Daoy (cell line): ENCODE results near the gene RACGAP1. TPM values are rescaled to one million over a fixed set of nuclear protein-coding genes. Genes with fewer than 3 reads are reported as not detected.

ENCODE experiments used
- DNase-seq: peaks from one replicate; pipeline ENCODE4 v3.0.0-alpha.2; 2015; ENCODE audit warnings: low read depth
- total RNA-seq: library from RNA; depleted of rRNA; stranded (reverse); fragments of >200 nt; shearing (Covaris generic); gene quantifications from 2 replicates; pipeline ENCODE4 v1.2.3, GENCODE V29; 2014

The RACGAP1 gene
- total RNA-seq, 1 experiment from 2014 or later = 223 TPM

DNA sequence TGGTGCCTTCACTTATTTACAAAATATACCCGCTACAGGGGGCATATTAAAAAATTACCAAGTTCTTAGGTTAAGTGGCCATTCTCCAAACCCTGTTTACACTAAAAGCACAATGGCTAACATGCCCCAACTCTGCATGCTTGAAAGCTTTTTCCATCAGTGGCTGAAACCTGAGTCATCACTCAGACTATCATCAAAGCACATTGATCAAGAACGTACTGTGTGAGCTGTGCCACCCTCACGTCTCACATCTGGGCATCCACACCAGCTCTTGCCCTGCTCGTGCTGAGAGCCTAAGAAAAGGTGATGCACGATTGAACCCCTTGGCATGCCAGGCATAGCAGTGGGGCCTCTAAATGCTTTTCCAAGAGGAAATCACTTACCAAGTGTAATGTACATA lies 39.3 kb downstream of the RACGAP1 start:
- DNase-seq = no peak

DNA sequence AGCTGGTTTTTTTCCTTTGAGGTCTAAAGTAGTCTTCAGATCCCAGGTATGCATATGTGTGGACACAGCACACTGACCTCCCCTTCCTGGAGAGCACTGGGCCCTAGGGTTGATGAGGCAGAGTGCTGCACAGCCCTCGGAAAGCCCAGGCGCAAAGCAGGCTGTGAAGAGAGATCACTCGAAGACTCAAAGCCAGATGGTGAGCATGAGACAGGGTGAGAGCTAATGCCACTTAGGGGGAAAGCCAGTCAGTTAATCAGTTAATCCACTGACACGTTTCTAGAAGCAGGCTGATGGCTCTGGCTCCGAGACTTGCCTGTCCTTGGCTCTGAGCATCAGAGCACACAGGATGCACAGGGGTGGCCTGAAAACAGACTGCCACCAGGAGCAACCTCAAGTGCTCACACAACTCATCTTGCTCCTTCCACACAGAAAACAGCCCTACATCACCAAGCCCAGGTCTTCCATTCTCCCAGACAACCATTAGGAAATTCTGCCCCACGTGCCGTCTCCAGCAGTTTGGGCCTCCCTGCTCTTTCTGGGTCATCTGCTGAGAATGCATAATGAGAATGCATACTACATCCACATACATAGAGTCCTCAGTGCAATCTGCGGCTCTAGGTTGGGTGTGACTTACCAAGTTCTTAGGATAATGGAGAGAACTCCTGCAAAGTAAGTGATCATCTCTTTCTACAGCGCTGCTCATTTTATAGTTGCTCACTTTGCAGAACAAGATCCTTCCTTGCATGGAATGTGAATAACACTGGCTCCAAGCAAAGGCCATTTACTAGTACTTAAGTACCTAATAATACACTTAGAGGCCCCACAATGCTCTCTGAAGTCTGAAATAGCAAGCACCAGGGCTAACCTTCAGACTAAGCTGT lies 40.6 kb downstream of the RACGAP1 start:
- DNase-seq = no peak

DNA sequence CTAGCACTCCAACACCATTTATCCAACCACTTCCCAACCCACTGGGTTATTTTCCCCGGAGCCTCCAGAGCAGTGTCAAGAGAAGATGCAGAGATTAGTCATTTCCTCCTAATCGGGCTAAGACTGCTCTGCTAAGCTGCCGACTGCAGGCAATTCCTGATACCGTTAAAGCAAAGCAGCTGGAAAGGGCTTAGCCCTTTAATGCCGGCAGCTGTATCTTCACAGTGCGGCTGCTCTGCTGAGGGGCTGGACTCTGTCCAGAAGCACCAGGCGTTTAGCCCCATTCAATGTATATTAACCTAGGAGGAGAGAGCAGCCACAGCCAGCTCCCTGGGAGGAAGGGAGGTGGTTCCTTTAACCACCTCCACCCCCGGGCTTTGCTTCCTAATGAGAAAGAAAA lies 41.4 kb downstream of the RACGAP1 start:
- peak; percentile 78 for DNase-seq

DNA sequence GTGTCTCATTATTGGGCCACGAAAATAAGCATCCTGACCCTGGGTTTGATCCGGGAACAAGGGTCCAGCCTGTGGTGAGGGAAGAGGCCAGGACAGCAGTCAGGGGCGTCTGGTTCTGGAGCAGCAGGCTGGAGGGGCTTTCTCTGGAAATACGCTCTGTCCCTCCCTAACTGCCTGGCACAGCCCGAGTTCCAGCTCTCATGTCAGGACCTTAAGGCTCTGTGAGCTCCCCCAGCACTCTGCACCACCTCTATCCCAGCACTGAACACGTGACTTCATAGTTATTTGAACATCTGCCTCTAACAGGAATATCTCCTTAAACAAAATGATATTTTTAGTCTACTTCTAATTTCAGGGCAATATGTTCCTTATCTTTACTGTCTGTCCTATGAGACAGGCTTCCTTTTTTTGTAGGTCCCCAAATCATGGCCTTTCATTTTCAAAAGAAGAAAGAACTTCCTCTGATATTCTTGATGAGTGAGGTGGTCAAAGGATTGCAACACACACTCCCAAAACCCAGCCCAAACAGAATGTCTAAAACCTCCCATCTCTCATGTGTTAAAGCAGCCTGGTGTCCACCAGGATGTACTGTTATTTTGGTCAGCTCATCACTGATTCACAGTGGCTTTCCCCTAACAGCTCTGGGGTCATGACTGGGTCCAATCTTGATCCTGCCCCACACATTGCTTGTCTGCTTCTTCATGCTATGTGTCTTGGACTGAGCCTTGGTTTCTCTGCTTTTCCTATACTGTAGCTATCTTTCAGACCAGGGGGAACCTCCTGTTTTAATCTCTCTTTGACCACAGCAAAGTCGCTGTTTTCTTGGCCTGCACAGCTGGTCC lies 42.8 kb downstream of the RACGAP1 start:
- no peak for DNase-seq

DNA sequence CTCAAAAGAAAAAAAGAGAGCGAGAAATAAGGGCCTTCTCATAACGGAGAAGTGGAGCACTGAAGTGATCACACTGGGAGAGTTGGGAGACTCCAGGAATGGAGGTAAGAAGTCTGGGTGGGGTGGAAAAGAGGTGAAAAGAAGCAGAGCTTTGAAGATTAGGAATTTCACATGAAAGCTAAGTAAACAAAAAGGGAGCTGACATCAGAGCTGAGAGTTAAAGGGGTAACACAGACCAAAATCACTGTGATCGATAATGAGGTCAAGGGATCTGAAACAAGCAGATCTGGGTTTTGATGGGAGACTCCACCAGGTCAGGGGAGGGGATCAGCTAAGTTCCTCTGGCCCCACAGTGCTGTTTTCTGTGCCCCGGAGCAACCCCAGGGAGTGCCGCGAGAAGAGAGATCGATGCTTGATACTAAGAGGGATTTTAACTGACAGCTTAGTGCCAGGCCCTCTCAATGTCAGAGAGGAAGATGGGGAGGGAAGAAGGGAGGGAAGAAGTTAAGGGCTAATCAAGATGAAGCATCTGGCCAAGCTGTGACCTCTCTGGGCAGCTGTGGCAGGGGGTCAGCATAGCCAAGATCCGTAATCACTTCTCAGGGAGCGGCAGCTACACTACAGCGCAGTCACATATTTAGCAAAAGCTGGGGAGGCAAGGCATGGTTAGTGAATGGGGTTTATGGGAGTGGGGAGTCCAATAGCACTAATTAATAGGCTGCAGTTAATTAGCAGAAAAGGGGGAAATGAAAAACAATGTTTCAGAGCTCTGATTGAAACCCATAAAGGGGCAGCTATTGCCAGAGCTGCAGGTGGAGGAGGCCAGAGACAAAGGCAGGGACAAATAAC lies 44.6 kb downstream of the RACGAP1 start:
- no peak for DNase-seq

DNA sequence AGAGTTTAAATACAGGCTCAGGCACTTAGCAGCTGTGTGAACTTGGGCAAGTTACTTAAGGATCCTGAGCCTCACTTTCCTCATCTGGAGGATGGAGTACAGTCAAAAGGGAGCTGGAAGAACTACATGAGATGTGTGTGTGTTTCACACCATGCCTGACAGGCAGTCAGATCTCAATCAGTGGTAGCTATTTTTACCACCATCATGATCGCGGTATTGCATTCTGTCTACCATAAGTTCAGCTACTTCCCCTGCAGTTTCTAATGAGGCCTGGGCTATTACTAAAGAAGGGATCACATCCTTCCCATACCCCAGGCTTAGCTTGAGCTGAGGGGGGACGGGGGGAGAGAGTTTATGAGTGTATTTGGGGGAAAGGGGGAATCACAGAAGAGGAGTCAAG lies 45.5 kb downstream of the RACGAP1 start:
- no peak for DNase-seq

DNA sequence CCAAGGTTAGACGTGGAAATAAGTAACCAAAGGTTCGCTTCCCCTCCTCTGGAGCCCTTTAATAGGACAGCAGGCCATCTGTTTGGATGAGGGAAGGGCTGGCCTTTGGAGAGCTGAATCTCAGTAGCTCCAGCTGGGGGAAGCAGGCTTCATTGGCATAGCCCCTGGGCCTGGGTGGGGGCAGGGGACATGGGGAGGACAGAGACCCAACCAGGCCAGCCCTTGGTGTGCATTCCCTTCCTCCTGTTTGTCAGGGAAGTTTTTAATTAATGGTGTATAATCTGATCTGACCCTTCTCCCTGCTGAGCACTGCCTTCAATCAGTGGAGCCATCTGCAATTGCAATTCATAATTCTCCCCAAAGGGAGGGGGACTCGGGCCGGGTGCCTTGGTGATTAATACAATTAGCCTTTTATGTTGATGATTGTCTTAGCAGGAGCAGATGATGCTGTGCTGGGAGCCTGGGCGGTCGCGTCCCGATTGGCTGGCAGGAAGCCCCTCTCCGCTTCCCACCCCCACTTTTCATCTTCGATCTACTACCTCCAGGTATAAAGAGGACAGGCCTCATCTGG lies 46.2 kb downstream of the RACGAP1 start:
- DNase-seq = no peak

DNA sequence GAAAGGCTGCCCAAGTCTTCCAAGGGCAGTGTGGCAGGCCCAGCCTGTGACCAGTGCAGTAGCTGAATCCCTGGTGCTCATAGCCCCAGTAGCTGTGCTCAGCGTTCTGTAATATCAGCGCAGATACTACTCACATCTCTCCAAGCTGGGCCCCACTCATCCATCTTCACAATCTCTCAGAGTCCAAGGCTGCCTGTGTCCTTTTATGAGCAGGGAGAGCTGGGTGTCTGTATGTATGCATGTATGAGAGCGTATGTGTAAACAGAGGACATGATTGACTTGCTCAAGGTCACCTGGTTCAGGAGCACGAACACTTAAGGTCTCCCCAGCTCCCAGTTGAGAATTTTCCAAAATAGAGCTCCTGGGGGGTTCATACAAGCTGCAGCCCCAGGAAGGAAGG lies 47.2 kb downstream of the RACGAP1 start:
- DNase-seq = no peak

DNA sequence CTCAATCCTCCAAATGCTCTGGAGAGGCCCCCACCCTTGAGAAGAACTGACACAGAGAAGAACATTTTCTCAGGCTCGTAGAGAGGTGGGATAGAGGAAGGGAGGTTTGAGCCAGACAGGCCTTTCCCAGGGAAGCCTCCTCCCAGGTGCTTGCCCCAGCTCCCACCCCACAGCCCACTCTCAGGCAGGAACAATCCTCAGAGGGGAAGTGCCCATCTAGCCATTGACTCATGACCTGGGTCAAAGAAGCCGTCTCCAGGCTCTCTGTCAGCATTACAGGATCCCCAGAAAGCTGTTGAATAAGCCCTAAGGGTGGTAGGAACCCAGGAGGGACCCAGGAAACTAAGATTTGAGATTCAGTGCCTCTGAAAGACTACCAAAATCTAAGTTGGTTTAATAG lies 48.7 kb downstream of the RACGAP1 start:
- no peak for DNase-seq

DNA sequence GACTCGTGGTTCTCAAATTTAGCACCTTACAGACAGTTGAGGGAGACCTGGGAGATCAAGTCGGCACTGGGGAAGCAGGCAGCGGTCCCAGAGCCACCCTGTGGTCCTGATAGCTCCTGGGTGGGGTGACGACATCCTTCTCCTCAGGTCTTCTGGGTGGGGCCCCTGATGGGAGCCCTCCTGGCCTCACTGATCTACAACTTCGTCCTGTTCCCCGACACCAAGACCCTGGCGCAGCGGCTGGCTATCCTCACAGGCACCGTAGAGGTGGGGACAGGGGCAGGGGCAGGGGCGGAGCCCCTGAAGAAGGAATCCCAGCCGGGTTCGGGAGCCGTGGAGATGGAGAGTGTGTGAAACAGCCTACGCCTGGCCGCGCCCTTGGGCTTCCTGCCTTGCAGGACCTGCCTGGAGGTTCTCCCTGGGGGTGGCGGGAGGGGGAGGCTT lies 50.0 kb downstream of the RACGAP1 start:
- no peak for DNase-seq

DNA sequence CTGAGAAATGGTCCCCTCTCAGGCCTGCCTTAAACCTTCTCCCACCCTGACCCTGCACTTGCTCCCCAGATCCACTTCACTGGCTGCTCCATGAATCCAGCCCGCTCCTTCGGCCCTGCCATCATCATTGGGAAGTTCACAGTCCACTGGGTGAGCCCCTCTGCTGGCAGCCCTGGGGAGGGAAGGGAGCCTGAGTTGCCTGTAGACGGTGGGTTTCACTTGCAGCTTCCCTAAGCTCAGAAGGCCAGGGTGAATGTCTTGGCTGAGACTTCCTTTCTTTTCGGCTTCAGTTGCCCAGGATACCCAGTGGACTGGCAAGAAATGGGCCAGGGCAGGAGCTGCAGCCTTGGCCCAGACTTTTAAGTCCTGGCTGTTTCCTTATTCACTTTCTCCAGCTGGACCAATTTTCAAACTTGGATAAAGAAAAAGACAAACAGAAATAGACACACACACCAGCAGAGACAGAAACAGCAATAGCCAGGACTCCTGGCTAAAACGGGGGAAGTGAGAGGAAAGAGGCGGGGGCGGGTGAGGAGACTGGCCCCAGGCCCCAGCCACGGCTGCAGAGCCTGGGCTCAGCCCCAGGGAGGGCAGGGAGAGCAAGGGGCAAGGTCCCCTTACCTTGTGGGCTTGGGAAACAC lies 50.5 kb downstream of the RACGAP1 start:
- no peak for DNase-seq

DNA sequence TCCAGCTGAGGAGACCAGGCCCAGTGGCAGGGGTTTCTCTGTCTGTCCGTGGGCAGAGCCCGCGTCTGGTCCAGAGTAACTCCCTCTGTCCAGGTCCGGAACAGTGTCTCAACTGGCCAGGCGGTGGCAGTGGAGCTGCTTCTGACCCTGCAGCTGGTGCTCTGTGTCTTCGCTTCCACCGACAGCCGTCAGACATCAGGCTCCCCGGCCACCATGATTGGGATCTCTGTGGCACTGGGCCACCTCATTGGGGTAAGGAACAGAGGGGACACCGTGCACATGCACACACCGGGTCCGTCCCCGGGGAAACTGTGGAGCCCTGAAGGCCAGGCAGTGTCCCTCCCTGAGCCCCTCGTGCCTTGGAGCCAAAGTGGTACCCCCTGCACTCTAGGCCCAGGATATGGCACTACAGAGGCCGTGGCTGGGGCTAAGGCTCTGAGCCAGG lies 51.0 kb downstream of the RACGAP1 start:
- DNase-seq = peak; percentile 40

DNA sequence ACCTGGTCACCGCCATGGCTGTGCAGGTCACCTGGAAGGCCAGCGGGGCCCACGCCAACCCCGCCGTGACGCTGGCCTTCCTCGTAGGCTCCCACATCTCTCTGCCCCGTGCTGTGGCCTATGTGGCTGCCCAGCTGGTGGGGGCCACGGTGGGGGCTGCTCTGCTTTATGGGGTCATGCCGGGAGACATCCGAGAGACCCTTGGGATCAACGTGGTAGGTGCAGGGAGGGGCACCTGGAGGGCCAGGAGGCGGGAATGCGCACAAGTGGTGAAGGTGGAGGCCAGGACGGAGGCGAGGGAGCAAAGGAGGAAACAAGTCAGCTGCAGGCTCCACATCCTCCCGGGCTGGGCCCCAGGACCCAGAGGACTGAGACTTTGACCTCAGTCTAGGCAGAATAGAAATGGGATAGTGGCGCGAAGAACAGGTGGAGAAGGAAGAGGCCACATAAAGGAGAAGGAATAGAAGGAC lies 51.9 kb downstream of the RACGAP1 start:
- DNase-seq = no peak

DNA sequence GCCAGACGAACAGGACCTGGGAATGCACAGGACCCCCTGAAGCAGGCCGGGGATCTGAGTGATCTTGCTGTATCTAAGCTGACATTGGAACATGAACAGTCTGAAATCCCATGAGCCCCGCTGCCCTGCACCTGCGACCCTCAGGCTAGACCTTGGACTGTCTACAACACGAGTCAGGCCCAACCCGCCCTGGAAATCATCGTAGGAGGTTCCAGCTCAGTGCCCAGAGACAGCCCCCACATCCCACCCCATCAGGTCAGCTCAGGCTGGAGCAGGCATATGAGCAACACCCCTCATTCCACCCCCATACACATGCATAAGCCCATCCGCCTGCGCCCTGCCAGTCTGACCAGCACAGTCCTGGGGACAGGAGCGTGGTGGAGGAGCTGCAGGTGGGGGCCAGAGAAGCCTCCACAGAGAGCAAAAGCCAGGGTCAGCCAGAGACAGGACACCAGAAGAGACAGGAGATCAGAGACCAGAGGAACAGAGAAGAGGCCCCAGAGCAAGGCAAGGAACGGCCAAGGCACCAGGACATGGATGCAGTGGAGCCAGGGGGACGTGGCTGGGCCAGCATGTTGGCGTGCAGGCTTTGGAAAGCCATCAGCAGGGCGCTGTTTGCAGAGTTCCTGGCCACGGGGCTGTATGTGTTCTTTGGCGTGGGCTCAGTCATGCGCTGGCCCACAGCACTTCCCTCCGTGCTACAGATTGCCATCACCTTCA lies 52.5 kb downstream of the RACGAP1 start, which contains the start of gene AQP6:
Gene AQP6, plus strand, starts transcription at position 307 of the 720 bp plus-strand sequence. Its CDS starts 227 bp downstream, at position 534.
- no peak for DNase-seq

DNA sequence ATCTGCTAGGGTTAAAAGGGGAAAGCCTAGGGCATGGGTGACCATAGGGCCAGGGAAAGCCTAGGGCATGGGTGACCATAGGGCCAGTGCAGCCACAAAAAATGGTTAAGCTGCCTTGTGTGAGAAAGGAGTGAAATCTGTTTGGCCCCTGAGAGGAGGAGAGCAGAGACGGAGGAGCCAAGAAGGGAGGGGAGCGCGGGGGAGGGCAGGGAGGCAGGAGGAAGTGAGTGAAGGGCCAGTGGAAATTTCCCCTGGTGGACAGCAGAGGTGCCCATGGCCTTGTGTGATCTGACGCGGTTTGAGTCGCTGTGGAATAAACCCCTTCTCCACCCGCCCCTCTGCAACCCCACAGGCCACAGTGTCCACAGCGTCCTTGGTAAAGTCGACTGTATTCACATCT lies 53.2 kb downstream of the RACGAP1 start:
- DNase-seq = no peak

DNA sequence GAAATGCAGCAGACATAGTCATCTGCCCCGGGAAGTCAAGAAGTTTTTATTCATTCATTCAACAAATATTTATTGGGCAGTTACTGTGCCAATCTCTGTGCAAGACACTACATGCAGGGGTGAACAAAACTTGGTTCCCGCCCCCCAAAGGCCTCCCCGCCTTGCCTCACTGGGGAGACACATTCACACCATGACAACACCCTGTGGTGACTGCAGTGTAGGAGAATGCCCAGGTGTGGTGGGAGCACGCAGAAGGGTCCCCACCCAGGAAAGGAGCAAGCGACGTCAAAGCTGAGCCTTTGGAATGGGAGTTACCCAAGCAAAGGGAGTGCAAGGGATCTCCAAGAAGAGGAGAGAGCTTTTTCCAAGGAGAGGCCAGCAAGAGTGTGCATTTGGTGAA lies 54.2 kb downstream of the RACGAP1 start:
- no peak for DNase-seq

DNA sequence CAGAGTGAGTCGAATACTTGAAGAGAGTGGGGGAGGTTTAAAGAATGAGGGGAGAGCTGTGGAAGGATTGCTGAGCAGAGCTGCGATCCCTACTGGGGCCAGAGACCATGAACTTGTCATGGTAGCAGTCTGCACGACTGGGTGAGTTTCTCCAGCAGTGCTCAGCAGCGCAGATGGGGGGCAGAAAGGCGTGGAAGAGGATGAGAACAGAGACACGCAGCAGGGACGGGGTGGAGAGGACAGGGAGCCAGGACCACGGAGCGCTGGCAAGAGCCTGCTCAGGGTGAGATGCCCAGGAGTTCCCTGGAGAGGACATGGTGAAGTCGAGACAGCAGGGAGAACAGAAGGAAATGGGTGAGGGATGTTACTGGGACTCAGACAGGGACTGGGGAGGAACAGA lies 54.6 kb downstream of the RACGAP1 start:
- no peak for DNase-seq

DNA sequence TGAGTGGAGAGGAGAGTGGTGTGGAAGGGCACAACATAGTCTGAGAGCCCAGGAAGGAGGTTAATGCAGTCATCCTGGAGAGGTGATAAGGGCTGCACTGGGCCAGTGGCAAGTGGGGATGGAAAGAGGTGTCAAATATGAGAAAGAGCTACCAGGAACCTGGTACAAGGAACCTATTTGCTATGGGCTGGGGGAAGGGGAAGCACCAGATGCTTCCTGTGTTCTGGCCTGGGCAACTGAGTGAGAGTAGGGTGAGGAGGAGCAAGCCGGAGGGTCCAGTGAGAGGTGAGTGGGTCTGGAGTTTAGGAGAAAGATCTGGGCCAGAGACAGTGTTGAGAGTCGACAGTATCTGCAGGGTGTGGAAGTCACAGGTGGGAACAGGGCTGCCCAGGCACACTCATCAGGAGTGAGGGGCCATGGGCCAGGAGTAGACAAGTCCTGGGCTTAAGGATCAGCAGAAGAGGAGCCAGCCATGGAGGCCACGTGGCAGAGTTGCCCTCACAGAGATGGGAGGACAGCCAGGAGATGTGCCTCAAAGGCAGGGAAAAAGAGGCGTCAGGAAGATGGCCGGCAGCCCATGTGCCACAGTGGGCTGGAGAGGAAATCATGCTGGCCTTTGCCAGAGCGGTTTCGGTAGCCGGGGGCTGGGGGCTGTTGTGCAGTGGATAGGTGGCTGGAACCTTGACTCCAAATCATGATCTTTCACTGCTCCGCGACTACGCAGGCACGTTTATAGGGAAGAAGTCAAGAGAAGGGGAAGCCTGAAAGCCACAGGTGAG lies 55.5 kb downstream of the RACGAP1 start:
- no peak for DNase-seq

DNA sequence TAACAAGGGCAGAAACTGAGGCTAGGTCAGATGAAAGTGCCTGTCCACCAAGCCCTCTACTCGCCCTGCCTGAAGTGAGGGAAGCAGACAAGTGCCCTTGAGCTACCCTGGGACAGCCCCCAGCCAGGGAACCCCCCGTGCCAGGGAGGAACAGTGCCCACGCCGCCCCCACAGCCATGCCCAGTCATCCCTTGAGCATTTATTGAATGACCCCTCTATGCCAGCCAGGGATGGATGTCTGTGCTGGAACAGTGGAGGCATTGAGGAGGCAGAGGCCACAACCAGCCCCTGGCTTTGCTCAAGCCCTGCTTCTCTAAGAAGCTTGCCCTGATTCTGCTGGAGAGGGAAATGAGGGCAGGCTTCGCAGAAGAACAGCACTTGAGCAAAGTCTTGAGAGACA lies 56.3 kb downstream of the RACGAP1 start:
- no peak for DNase-seq
